GM20000 (cell line): Measurements from ENCODE around the gene UGT2A3.

Source experiments
- DNase-seq: peaks from one replicate; pipeline ENCODE4 v3.0.0; 2012; ENCODE audit warnings: low spot score
- TF ChIP-seq, protein P1 (sequence below): IDR thresholded peaks from 2 replicates; pipeline ENCODE4 v1.5.1; 2012; ENCODE audit warnings: mild to moderate bottlenecking, control low read depth; ENCODE audit errors: extremely low read depth, missing control alignments

The UGT2A3 gene

DNA sequence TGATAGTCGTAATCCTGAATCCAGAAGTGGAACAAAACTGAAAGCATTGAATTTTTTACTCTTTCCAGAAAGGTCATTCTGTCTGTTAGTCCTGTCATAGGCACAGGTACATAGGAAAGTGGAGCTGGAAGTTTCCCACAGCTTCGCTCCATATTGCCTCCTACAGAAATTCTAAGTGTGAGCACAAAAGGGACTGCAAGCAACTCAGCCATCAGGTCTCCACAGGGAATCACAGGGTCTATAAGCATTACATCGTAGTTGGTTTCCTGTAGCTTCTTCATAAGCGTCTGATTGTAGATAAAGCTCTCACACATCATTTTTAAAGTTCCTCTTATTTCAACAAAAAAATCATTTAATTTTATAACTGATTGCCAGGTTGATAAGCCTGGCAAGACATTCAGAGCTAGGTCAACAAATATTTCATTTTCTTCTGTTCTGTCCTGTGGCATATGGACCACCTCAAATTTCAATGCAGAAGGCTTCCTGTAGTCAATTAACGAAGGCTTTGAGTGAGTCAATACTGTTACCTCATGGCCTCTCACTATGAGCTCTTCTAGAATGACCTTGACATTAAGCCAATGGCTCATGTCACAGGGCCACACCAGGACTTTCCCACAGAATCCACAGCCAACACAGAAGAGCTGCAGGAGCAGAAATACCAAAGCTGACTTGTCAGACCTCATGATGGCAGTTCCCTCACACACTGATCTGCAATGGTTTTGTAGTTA, at the start of gene UGT2A3:
TSS of gene UGT2A3 (minus strand) at position 727 of the 728 bp plus-strand sequence. CDS start at position 683, 44 bp downstream.
- DNase-seq = no peak
- TF ChIP-seq, protein P1, sequence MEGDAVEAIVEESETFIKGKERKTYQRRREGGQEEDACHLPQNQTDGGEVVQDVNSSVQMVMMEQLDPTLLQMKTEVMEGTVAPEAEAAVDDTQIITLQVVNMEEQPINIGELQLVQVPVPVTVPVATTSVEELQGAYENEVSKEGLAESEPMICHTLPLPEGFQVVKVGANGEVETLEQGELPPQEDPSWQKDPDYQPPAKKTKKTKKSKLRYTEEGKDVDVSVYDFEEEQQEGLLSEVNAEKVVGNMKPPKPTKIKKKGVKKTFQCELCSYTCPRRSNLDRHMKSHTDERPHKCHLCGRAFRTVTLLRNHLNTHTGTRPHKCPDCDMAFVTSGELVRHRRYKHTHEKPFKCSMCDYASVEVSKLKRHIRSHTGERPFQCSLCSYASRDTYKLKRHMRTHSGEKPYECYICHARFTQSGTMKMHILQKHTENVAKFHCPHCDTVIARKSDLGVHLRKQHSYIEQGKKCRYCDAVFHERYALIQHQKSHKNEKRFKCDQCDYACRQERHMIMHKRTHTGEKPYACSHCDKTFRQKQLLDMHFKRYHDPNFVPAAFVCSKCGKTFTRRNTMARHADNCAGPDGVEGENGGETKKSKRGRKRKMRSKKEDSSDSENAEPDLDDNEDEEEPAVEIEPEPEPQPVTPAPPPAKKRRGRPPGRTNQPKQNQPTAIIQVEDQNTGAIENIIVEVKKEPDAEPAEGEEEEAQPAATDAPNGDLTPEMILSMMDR = no peak

DNA sequence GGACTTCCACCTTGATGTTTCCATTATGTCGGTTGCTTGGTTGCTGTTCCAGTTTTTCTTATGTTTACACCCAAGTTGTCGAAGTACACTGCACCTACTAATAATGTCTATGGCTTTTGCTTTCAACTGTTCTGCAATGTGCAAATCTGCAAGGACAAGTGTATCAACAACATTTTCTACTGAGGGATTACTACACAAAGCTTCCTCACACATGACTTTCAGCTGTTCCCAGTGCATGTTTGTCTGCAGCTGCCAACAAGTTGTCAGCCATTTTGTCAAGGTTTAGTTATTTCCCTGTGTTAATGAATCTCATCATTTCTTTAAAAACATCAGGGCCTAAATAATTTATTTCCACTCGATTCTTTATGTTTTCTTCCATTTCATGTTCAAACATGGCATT, 45.4 kb upstream of the UGT2A3 start:
- TF ChIP-seq, protein P1 = no peak
- DNase-seq = no peak

DNA sequence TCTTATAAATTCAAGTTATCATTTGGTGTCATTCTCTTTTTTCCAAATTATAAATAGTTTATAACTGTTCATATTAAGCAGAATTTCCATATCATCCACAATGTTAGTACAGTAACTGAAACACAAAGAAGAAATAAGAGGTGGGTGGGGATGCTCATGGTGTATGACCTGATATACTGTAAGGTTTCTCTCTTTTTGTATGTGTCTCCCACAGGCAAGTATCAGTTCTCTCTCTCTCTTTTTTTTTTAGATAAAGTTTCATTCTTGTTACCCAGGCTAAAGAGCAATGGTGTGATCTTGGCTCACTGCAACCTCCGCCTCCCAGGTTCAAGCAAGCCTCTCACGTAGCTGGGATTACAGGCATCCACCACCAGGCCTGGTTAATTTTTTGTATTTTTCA, 43.7 kb upstream of the UGT2A3 start:
- TF ChIP-seq, protein P1 = no peak
- no peak for DNase-seq

DNA sequence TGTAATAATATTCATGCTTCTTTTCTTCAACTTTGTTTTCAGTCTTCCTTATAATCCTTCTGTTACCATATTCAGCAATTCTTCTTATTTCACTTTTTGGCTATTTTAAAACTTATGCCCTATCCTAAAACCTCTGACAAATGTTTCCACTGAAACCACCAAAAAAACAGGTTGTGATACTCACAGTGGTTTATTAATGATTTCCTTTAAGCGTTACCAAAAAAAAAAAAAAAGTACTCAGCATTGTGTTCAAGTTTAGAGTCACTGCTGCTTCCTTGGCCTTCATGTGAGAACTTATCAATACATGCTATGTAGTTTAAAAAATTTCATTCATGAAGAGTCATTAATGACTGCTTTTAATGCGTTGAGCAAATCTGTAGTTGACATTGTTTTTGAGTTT, 35.4 kb upstream of the UGT2A3 start:
- DNase-seq = no peak
- TF ChIP-seq, protein P1 = no peak

DNA sequence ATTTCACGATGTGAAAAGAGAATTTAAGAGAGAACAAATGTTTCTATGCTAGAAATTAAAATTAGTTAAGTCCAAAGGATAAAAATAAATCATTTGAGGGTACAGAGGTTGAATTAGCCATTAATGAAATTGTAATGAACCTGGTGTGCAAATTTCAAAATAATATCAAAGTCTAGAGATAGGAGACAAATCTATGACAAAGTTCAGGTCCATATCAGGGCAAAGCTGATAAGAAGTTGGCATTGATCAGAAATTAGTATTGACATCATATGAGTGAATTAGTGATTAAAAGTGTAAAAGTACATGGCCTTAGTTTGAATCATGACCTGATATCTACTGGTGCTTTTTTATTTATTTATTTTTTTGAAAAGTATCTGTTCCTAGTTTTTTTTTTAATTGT, 33.8 kb upstream of the UGT2A3 start:
- TF ChIP-seq, protein P1 = no peak
- DNase-seq = no peak

DNA sequence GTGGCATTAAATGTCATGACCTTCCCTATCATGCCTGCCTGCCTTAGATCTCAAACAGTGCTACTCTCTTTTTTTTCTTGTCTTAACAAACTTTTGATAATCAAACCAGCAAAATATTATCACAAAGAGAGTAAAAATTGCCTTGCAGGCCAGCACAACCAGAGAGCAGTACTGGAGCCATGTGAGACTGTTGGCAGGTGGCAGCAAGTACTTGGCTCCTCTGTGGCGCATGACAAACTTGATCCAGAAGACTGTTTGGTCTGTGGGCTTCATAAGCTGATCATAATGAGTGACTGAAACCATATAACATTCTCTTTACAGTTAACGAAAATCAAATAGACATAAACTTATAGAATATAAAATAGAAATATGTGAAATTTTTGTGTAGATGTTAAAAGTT, 33.3 kb upstream of the UGT2A3 start:
- TF ChIP-seq, protein P1 = no peak
- no peak for DNase-seq

DNA sequence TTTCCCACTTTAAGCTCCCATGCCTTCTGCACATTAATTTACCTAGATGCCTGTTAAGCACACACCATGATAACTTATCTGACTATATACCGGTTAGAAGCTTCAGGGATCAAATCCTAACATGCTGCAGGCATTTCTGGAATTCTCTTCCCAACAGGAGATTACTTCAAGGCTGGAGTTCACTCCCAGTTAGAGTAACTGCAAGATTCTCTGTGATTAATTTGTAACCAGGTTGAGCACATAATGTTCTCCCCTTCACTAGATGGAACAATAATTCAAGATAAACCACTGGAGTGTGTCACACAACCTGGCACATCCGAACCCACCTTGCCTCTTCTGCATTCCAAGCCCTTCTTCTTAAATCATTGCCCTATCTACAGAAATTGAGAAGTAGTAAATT, 11.8 kb upstream of the UGT2A3 start:
- TF ChIP-seq, protein P1 = no peak
- DNase-seq = no peak
